GM19193 (cell line): ENCODE data around the gene JAKMIP1.

ENCODE experiments used
- POLR2A ChIP-seq: IDR thresholded peaks from 4 replicates; pipeline ENCODE4 v1.6.1; 2011; ENCODE audit not compliant: insufficient read depth, insufficient read length; ENCODE audit errors: extremely low read depth

JAKMIP1 gene

DNA sequence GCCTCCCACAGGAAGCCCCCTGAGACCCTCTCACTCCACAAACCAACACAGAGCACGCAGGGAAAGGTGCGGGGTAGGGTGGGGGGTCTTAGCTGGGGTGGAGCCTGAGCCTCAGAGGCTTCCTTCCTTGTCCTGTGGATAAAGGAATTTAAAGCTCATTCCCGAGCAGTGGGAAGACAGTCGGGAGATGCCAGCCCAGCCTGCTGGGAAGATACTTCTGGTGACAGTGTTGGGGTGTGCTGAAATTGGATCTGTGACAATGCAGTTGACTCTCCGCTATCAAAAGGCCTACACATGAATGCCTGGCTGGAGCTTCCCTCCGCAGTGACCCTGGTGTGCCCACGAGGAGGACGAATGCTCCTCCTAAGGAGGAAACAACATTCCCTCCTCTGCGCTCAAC lies 45.5 kb downstream of the JAKMIP1 start:
- no peak for TF ChIP-seq POLR2A

DNA sequence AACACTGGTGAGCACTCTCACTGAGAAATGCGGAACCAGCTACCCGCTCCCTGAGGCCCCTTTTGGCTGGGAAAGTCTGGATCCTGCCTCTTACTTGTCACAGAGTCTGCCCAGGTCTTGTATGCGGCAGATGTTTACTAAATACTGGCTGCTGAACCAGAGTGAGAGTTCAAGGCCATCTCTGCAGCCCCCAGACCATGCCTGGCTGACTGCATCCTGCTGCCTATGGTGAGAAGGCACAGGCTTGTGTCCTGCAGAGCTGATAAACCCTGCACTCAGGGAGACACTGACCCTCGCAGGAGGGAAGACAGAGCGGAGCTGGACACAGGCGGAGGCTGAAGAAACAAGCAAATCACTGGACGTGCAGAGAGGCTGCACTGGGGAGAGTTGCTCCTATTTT lies 46.5 kb downstream of the JAKMIP1 start:
- TF ChIP-seq POLR2A, result no peak

DNA sequence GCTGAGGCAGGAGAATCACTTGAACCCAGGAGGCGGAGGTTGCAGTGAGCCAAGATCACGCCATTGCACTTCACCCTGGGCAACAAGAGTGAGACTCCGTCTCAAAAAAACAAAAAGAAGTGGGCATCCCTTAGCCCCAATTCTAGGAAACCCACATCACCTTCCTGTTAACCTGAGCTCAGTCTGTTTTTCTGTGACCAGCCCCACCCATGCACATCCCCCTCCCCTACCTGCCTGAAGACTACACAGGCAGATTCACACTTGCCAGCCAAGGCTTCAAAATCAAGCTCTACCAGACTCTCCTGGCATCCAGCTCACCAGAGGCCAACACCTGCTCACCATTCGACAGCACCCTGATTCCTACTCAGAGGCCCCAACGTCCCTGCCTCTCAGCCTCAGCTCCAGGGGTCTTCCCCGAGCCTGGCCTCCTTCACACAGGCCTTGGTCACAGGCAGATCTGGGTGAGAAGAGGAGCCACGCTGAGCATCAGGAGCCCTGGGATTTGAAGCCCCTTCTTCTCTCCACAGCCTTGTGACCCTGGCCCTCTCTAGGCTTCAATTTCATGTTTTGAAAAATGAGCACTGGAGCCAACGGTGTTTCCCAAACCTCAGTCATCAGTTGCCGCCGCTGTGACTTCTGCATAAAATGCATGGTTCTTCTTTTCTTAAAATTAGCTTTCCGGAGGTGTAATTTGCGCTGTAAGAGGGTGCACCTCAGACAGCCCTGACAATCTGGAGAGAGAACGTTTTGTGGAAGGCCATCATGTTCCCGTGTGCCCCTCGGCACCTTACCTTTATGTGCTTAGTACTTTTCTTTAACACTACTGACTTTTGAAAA lies 47.3 kb downstream of the JAKMIP1 start:
- TF ChIP-seq POLR2A, result no peak

DNA sequence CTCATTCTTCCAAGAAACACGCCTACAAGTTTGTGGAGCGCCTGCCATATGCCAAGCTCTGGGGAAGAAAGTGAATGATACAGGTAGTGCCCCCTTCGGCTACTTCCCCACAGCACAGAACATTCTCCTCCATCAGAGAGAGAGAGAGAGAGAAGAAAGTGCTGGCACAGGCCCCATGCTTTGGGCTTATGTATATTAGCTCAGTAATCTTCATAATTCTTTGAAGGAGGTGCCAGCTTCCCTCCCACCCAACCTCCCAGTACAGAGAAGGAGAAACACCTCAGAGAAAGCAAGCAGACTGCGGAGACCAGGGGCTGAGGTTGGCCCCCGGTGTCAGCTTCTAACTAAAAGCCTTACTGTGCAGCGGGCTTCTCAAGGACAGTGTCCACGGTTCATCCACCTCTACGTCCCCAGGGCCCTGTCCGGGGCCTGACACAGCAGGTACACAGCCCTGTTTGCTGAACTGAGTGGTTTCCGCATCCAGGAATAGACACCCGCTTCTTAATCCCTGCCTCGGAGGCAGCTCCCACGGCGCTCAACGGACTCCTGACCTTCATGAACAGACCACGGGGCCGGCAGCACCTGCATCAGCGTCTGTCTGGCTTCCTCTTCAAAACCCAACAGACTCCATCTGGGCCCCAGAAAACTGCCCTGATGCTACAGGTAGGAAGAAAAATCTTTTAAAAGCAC lies 50.2 kb downstream of the JAKMIP1 start:
- no peak for TF ChIP-seq POLR2A

DNA sequence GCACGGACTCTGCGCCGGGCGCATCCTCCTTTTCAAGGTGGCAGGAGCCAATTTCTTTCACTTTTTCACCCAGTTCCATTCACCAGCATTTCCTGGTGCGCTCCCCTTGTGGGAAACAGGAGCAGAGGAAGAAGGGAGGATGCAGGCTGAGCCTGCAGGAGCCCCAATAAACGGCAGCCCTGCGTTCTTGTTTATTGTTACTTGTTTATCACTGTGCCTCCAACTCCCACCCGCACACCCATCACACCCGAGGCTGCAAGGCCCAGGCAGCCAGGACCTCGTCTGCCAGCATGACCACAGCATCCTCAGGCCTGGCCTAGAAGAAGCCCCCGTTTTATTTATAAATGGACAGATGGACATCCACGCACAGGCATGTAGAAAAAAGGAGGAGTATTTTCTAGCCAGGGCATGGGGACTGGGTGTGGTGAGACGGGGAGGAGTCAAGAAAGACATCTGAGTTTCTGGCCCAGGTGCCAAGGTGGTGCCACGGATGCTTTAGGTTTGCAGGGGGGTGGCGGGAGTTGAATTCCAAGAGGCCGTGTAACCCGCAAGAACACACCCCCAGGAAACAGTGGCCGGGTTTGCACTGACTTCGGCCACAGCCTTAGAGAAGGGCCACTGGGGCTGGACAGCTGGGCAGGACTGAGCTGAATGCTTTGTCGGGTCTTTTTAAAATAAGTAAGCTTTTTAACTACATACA lies 51.7 kb downstream of the JAKMIP1 start:
- TF ChIP-seq POLR2A, result no peak

DNA sequence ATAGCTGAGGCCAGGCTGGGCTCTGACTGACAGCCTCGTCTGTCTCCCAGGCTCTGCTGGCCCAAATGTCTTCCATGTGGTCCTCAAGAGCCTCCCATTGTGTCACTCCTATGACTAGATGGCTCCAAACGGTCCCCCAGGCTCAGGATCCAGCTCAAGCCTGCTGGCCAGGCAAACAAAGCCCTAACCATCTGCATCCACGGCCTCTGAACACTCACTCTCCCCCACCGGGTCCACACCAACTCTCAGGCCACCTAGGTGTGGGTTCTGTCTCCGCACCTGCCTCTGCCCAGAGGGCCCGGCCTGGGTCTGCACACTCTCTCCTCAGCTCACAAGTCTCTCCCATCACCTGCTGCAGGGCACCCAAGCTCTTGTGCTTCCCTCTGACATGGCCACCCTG lies 52.9 kb downstream of the JAKMIP1 start:
- no peak for TF ChIP-seq POLR2A

DNA sequence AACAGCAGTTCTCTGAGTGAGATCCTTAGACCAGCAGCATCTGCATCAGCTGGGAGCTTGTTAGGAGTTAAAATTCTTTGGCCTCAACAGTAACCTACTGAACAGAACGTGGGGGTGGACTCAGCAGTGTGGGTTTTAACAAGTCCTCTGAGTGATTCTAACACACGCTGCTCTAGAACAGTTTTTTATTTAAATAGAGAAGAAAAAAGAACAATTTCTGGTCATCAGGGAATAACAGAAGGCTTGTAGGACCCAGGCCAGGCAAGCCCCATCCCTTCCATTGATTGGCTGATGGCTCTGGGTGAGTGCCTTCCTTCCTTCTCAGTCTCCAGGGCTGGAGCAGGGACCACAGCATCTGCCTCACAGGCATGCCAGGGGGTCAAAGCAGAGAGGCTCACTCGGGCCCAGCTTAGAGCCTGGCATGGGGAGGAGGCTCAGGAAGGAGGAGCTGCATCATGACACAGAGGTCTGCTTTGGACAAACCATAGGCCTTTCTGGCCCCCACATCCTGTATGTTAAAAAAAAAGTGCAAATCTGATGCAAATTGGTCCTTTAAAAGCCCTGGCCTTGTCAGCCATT lies 56.7 kb downstream of the JAKMIP1 start:
- TF ChIP-seq POLR2A, result no peak

DNA sequence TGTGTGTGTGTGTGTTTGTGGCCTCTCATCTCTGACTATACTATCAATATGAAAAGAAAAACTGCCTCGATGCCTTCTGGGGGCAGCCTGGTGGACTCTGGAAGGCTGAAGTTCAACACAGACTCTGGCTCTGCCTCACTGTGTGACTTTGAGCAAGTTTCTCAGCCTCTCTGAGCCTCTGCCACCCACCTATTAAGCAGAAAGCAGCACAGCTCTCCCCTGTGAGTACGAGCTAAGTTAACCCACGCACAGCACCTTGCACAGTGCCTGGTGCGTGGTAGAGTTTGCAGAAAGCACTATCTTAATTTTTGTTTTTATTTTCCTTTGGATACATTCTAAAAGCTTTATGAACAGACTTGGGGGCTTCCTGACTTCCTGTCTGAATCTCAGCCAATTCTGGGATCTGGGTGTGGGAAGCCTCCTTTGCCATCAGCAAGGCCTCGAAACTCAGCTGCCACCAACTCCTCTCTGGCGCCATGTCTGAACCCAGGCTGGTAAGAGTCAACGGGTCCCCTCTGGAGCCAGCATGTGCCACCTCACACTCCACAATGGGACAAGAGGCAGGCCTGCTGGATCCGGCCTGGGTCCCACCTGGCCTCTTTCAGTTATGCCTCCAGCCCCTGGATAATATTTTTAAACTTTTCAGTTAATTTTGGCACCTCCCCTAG lies 57.3 kb downstream of the JAKMIP1 start:
- TF ChIP-seq POLR2A, result no peak

DNA sequence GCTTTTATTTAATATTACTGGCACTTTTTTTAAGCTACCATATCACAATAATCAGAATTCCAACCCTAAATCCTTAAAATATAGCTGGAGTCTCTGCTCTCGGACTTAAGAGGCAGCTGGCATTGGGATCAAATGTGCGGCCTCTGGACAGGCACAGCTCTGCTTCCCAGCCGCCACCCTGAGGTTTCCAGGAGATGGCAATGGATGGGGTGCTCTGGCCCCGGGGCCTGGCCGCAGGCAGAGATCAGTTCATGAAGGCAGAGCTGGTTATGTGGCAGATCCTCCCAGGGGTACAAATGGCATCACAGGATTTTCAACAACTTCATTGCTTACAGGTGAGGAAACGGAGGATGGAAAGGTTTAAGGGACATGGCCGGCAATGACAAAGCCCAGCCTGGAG lies 57.8 kb downstream of the JAKMIP1 start:
- no peak for TF ChIP-seq POLR2A

DNA sequence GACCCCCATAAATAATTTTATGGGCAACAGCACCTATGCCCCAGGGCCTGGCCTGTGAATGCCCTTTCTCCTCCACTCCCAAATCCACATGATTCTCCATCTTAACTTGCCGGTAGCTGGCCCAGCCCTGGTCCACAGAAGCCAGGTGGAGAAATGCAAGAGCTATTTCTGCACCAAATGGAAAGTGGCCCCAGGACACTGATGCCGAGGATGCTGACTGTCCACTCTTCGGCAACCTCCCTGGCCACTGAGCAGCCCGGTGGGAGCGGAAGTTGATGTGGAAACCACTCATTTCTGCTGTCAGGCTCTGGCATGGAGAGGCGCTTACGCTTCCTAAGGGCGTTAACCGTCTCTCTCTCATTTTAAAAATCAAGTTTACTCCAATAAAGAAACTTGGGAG lies 58.8 kb downstream of the JAKMIP1 start:
- TF ChIP-seq POLR2A, result no peak

DNA sequence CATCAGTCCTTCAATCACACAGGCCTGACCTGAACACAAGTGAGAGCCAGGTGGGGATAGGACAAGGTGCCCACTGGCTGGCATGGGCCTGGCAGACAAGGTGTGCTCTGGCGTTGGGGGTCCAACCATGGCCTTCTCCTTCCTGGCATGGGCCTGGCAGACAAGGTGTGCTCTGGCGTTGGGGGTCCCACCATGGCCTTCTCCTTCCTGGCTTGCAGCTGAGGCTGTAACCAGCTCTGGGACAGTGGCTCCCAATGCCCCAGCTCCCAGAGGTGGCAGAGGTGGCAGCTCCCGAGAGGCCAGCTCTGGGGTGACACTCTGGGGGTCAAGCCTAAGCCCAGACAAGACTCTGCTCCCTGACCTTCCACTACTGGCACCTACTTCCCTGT lies 62.6 kb downstream of the JAKMIP1 start:
- TF ChIP-seq POLR2A, result no peak

DNA sequence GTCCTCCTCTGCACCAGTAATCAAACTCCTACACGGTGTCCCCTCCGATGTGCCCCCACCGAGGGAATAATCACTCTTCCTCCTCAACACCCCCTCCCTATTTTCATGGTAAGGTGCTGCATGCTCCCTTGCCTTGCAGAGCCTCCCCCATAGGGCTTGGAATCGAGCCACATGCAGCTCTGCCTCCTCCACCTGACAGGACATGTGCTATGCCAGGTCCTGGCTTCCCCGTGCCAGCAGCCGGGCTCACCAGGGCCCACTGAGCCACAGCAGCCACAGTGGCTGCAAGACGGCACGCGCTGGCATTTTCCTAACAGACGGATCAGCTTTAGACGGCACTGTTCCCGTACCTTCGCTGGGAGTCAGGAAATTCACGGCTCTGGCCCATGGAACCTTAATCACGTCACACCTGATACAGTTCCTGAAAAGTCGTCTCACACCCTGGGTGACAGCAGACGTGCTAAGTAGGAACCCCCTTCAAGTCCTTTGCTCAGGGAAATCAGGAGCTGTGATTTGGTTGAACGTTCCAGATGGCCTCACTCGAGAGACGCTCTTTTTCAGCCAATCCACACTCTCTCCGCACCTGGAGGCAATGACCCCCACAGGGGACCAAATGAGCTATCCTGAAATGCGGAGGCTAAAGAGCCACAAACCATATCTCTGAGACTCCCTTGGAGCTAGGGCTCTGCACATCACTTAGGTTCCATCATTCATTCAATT lies 63.2 kb downstream of the JAKMIP1 start:
- no peak for TF ChIP-seq POLR2A

DNA sequence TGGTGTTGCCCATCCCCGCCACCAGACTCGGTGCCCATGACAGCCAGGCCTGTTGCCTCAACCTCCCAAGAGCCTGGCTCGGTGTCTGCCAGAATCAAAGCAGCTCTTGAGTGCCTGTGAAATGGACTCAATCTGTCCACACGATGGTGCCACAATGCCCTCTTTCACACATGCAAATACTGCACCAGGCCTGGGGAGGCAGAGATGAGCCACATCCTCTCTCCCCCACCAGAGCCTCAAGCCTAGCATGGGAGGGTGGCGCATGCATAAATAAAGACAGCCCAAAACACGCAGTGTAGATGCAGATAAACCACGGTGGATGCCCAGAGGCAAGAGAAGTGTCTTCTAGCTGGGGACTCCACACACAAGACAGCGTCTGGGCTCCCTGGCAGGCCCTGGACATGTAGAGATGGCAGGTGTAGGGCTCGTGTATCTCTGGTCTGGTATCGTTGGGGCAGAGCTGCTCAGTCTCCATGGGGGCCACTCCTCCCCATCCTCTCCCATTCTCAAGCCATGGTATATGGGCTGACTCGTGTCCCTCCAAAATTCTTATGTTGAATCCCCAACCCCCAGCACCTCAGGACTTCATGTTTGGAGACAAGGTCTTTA lies 65.6 kb downstream of the JAKMIP1 start:
- TF ChIP-seq POLR2A, result no peak

DNA sequence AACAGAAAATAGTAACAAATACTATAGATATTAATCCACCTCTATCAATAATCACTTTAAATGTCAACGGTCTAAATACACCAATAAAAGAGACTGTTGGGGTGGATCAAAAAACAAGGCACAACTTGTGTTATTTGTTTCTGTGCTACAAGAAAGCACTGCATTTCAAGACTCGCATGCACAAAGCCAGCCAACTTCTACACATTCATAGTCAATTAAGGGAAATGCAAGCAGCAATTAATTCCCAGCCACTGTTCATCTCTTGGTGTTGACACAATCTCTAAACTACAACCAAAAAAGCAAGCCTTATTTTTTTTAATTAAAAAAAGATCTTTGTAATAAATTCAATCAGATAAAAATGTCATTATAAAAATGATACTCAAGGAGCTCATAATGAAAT lies 67.6 kb downstream of the JAKMIP1 start:
- no peak for TF ChIP-seq POLR2A

DNA sequence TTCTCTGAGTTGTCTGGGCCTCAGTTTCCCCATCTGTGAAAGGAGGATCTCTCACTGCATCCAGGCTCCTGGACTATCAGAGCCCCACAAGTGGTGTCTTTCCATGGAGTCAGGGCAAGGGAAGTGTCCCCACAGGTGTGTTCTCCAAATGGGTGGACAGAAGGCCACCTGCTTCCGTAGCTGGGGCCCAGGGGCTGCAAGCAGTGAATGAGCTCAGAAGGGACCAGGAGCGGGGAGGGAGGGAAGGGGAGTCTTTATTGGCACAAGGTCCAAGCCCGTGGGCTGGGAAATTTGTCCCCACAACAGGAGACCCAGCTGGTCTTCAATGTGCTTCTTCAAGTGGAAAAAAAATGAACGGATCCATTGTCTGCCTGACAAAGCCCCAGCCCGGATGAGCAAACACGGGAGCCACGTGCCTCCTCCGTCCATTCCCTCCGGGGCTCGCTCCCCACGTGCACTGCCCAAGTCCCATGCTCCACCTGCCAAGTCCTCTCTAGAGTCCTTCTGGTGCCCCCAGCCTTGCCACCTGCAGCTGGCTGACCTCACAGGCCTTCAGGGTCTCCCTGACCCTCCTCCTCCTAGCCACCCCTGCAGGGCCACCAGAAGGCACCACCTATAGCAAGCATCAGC lies 72.0 kb downstream of the JAKMIP1 start:
- TF ChIP-seq POLR2A, result no peak
